ENCODE measurements around the gene PLEKHN1.

The PLEKHN1 gene

DNA sequence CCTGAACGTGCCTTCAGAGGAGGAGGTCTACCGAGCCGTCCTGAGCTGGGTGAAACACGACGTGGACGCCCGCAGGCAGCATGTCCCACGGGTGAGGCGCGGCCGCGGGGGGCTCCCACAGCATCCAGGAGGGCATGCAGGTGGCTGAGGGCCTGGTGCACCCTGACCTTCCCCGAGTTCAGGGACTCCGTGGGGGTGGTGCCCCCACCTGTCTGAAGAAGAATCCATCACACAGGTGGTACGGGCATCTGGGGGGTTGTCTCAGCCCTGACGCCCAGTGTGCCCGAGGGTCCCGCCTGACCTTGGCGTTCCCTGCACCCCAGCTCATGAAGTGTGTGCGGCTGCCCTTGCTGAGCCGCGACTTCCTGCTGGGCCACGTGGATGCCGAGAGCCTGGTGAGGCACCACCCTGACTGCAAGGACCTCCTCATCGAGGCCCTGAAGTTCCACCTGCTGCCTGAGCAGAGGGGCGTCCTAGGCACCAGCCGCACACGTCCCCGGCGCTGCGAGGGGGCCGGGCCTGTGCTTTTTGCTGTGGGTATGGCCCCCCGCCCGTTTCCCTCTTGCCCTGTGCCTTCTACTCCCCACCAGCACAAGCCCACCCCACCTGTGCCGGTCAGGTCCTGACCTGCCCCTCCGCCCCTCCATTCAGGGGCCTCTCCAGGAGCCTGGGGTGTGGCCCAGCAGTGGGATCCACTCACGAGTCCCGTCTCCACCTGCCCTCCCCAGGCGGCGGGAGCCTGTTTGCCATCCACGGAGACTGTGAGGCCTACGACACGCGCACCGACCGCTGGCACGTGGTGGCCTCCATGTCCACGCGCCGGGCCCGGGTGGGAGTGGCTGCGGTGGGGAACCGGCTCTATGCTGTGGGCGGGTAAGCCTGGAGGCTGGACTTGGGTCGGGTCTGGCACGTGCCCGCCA is 3.6 kb upstream of the PLEKHN1 start:
- DNase-seq (ENCODE audit: low read depth), result no peak

GRCh38 chr1:963301-963651 is 3.0 kb upstream of the PLEKHN1 start:
- no peak for DNase-seq (ENCODE audit: low read depth)

DNA sequence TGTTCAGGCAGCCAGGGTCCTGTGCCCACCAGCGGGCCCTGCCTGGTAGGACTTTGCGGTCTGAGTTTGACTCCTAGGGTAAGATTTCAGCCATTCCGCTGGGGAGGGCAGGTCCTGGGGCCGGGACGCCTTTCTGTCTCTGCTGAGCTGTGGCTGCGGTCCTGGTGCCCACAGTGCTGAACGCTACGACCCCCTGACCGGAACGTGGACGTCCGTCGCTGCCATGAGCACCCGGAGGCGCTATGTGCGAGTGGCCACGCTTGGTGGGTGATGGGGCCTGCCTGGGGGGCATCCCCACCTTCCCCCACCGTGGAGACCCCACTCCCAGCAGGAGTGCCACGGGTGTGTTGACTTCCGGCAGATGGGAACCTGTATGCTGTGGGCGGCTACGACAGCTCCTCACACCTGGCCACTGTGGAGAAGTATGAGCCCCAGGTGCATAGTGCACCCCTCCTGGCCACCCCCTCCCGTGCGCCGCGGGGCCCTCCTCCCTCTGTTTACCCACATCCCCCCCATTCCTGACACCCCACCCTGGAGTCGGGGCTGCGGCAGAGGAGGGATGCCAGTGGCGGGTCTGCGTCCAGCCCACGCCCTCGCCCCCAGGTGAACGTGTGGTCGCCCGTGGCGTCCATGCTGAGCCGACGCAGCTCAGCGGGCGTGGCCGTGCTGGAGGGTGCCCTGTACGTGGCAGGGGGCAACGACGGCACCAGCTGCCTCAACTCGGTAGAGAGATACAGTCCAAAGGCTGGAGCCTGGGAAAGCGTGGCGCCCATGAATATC is 2.3 kb upstream of the PLEKHN1 start:
- no peak for DNase-seq (ENCODE audit: low read depth)

GRCh38 chr1:964691-965525 is 1.4 kb upstream of the PLEKHN1 start:
- DNase-seq (ENCODE audit: low read depth), result no peak

DNA sequence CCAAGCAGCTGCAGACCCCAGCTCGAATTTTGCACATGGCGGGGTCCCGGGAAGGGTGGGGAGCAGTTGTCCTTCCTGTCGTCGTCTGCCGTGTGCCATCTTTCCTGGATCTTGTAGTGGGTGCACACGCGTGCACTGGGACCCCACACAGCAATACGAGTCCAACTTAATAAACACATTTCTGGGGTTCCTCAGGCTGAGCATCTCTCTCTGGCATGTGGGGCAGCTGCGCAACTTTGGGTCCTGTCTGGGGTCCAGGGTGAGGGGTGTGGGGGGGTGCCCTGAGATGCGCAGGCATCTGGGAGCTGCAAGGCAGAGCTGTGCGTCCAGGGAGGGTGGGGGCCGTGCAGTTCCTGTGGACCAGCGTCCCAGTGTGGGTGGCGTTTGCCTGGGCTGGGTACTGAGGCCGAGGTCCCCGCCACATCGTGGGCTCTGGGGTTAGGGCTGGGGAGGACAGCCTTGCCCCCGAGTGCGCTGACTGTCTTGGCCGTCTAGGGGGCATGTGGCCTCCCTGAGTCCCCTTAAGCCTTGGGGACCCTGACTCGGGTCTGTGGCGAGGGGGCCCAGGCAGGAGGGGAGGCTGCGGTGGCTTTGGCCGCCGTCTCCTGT is 652 bp upstream of the PLEKHN1 start:
- no peak for DNase-seq (ENCODE audit: low read depth)

DNA sequence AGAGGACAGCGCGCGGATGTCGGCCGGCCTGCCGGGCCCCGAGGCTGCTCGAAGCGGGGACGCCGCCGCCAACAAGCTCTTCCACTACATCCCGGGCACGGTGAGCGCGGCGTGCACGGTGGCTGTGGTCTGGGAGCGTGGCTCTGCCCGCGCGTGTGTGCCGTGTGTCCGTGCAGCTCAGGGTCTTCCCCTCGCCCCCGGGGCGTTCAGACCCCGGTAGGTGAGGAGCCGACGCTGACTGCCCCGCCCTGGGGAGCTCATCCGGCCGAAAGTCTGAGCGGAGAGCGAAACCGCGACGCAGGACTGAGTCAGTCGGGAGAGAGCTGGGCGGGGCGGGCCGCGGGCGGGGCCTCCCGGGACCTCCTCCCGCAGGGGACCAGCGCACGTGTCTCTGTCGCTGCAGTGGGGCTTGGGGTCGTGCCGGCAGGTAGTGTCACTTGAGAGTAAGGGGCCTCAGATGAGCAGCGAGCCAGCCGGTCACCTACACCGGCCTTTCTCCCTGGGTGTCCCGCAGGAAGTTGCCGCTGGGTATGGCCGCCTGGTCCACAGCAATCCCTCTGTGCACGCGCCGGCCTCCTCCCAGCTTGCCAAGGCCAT is 520 bp downstream of the PLEKHN1 start:
- peak; percentile 75 for DNase-seq (ENCODE audit: low read depth)

GRCh38 chr1:967466-968343 is 1.4 kb downstream of the PLEKHN1 start:
- DNase-seq (ENCODE audit: low read depth), result no peak

DNA sequence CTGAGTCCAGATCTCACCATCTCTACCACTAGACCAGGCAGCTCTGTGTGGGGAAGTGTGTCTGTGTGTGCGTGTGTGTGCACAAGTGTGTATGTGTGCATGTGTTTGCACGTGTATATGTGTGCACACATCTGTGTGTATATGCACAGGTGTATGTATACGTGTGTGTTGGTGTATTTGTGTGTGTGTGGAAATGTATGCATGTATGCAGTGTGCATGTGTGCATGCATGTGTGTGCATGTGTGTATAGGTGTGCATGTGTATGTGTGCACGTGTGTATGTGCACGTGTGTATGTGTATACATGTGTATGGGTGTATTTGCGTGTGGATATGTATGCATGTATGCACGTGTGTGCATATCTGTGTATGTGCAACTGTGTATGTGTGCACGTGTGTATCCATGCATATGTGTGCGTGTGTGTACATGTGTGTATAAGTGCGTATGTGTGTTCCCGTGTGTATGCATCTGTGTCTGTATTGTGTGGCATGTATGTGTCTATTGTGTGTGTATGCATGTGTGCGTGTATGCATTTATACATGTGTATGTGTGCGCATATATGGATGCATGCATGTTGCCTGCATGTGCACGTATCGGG is 3.1 kb downstream of the PLEKHN1 start:
- DNase-seq (ENCODE audit: low read depth), result no peak

GRCh38 chr1:970242-970972 is 4.1 kb downstream of the PLEKHN1 start:
- DNase-seq (ENCODE audit: low read depth), result no peak

- DNase-seq (ENCODE audit: low read depth), result no peak
These were observed 4.9 kb downstream of the PLEKHN1 start for GRCh38 chr1:970973-971730.

GRCh38 chr1:971751-972506 is 5.6 kb downstream of the PLEKHN1 start:
- DNase-seq (ENCODE audit: low read depth), result no peak

GRCh38 chr1:972726-973458 is 6.6 kb downstream of the PLEKHN1 start:
- DNase-seq (ENCODE audit: low read depth), result no peak

GRCh38 chr1:973459-974292 is 7.4 kb downstream of the PLEKHN1 start:
- DNase-seq (ENCODE audit: low read depth), result no peak

GRCh38 chr1:974293-974640 is 8.0 kb downstream of the PLEKHN1 start:
- no peak for DNase-seq (ENCODE audit: low read depth)

DNA sequence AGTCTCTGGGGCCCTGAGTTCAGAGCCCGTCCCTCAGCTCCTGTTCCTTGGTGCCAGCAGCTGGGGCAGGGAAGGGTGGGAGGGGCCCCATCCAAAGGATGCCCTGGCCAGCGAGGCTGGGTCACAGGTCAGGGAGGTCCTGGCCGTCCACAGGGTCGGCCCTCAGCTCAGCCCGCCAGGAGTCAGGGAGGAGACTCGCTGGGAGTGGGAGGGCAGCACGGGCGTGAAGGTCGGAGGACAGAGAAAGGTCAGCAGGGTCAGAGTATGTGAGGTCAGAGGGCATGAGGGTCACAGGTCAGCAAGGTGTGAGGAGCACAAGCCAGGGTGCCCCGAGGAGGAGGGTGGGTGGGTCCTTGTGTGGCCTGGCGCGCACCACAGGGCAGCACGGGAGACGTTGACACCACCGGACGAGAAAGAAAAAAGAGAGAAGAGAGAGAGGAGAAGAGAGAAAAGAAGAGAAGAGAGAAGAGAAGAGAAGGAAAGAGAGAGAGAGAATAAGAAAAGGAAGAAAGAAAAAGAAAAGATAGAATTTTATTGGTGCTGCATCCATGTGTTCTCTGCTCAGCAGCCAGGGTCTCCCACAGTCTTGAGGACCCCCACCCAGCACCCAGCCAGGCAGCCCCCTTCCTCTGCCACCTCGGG is 8.5 kb downstream of the PLEKHN1 start:
- no peak for DNase-seq (ENCODE audit: low read depth)

DNA sequence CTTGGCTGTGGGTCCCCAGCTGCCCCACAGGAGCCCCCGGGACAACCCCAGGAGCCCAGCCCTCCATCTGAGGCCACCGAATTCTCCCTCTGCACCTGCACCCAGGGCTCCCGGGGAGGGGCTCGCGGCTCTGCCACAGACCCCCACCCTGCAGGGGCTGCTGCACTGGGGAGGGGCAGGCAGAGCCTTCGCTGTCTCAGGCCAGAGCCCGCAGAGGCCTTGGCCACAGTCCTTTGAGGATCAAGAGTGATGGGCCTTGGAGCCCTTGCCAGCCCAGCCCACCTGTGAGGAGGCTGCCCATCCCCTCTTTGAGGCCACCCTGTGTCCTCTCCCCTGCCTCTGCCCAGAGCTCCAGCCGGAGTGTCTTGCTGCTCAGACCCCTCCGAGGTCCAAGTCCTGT is 9.1 kb downstream of the PLEKHN1 start:
- DNase-seq (ENCODE audit: low read depth), result no peak

All from EH (cell line).